Lung (tissue), 12 donors: Measurements from ENCODE around the gene HECW1. TPM values are rescaled to one million over a fixed set of nuclear protein-coding genes. Genes with fewer than 3 reads are reported as not detected.

Experiments used
- ATAC-seq: fragments of 200-7000 bp; cut with Tn5 transposase; one replicate; pipeline ENCODE4 v1.9.1; 2020; ENCODE audit warnings: moderate number of reproducible peaks; ENCODE audit not compliant: insufficient read depth, low FRiP score
- DNase-seq, 3 donors: peaks; one replicate each; pipeline ENCODE4 v3.0.0-alpha.2; 2013 to 2017
- H3K27ac ChIP-seq, 2 donors: one replicate each; pipeline ENCODE4 v1.5.1; 2013; ENCODE audit warnings: mild to moderate bottlenecking in 2 of 2, moderate library complexity in 2 of 2, control low read depth in 1 of 2, inconsistent platforms in 1 of 2, low read depth in 1 of 2, low read length in 1 of 2
- H3K27me3 ChIP-seq, 3 donors: one replicate each; pipeline ENCODE4 v1.5.1; 2013; ENCODE audit warnings: low read length in 2 of 3; ENCODE audit not compliant: control insufficient read depth in 3 of 3, insufficient read depth in 3 of 3
- H3K36me3 ChIP-seq, 4 donors: one replicate each; pipeline ENCODE4 v1.5.1; 2013; ENCODE audit warnings: low read length in 4 of 4, mild to moderate bottlenecking in 1 of 4, moderate library complexity in 1 of 4; ENCODE audit not compliant: control insufficient read depth in 4 of 4, insufficient read depth in 4 of 4
- H3K4me1 ChIP-seq, 5 donors: one replicate each; pipeline ENCODE4 v1.5.1; 2013; ENCODE audit warnings: low read length in 5 of 5, mild to moderate bottlenecking in 2 of 5, moderate library complexity in 1 of 5; ENCODE audit not compliant: control insufficient read depth in 5 of 5, insufficient read depth in 5 of 5
- H3K4me3 ChIP-seq: one replicate; pipeline ENCODE4 v1.5.1; 2013; ENCODE audit warnings: mild to moderate bottlenecking, control low read depth, moderate library complexity
- H3K9ac ChIP-seq, 2 donors: one replicate each; pipeline ENCODE4 v1.5.1; 2013; ENCODE audit warnings: low read length in 2 of 2, control low read depth in 1 of 2; ENCODE audit not compliant: insufficient read depth in 1 of 2
- H3K9me3 ChIP-seq, 4 donors: one replicate each; pipeline ENCODE4 v1.5.1; 2013; ENCODE audit warnings: low read length in 3 of 4, mild to moderate bottlenecking in 1 of 4, moderate library complexity in 1 of 4; ENCODE audit not compliant: control insufficient read depth in 4 of 4, insufficient read depth in 3 of 4
- WGBS, 2 donors: extraction: QIAGEN DNeasy Blood & Tissue Kit; methylation state at CpG; one replicate each; pipeline ENCODE4 v1.1.7; 2013; 5-methylcytosine and 5-hydroxymethylcytosine counted together
- polyA plus RNA-seq, 2 donors: library from polyadenylated mRNA; stranded (reverse); fragments of 200-250 nt; gene quantifications; one replicate each; pipeline ENCODE4 v1.2.1, GENCODE V29; 2013
- total RNA-seq, 2 donors: library from RNA; depleted of rRNA in 1 of 2; stranded (reverse); fragments of >200 nt in 1 of 2; gene quantifications; one replicate each; pipeline ENCODE4 v1.2.1, GENCODE V29; 2014 to 2021
- TF ChIP-seq, protein P1 (sequence below): IDR thresholded peaks from 2 replicates; pipeline ENCODE4 v1.5.1; 2012; ENCODE audit warnings: mild to moderate bottlenecking; ENCODE audit errors: control extremely low read depth, extremely low read depth
- donor health status: control.
- donor health status: control.
- donor health status: Bipolar disorder and iron deficiency.
- donor health status: healthy.
- donor health status: DM: yes; HTN: yes; CAD: no.

Gene HECW1
- total and polyA plus RNA-seq, 4 donors, result 0.05 to 0.21 (median 0.13) TPM

DNA sequence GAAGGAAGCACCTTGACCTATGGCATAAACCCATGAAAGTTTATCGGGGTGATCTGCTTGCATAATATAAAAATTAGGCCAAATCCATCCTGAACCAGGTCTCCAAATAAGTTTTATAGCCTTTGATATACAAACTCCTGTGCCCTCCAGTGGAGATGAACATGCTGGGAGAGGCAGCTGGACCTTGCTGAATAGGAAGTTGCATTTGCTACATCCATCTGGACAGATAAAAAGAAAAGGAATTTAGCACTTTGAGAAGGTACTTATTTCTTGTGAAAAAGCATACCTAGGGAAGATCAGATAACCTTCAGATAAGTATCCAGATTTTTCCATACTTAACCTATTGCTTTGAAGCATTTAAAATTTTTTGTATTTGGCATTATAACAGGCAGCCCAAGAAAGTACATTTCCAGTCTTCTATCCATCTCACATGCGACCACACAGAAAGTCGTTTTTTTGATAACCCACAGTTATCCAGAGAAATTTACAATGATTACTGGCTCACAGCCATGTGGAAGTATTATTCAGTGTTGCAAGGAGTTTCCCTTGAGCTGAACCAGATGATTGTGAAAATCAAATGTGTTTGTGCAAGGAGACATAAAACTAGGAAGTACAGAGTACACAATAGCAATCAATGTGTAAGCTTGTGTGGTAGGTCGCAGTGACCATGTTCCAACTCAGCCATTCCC, 346.0 kb downstream of the HECW1 start:
- H3K9me3 ChIP-seq, result no peaks in the 10 kb centered on the region
- H3K9ac ChIP-seq, result no peak overlapping the region
- ATAC-seq, result no peak
- WGBS, 2 donors, result 31 to 56% methylated on average over 4 of the region's 4 CpGs
- no peak overlapping the region for H3K4me3 ChIP-seq
- peaks cover 0 to 12% (median 0%) of the 10 kb centered on the region in 5 donors for H3K4me1 ChIP-seq
- peak in 2 of 3 donors; percentile 38 to 56 for DNase-seq
- no peaks in the 10 kb centered on the region for H3K27me3 ChIP-seq
- TF ChIP-seq, protein P1, sequence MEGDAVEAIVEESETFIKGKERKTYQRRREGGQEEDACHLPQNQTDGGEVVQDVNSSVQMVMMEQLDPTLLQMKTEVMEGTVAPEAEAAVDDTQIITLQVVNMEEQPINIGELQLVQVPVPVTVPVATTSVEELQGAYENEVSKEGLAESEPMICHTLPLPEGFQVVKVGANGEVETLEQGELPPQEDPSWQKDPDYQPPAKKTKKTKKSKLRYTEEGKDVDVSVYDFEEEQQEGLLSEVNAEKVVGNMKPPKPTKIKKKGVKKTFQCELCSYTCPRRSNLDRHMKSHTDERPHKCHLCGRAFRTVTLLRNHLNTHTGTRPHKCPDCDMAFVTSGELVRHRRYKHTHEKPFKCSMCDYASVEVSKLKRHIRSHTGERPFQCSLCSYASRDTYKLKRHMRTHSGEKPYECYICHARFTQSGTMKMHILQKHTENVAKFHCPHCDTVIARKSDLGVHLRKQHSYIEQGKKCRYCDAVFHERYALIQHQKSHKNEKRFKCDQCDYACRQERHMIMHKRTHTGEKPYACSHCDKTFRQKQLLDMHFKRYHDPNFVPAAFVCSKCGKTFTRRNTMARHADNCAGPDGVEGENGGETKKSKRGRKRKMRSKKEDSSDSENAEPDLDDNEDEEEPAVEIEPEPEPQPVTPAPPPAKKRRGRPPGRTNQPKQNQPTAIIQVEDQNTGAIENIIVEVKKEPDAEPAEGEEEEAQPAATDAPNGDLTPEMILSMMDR, result no peak
- no peak overlapping the region for H3K27ac ChIP-seq
- H3K36me3 ChIP-seq, result no peaks in the 10 kb centered on the region

DNA sequence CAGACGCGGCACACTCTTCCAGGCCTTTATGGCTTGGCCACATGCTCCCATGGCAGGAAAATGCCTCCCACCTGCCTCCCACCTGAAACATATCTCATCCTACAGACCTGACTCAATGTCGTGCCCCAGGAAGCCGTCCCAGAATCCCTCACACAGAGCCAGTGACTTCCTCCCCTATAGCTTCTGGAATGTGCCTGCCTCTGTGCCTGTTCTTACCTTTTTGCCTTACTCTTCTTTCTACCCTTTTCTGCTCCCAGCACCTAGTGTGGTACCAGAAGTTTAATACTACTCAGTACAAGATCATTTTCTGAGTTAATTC, 346.5 kb downstream of the HECW1 start:
- H3K4me1 ChIP-seq, result peaks cover 0 to 12% (median 0%) of the 10 kb centered on the region in 5 donors
- H3K27me3 ChIP-seq, result no peaks in the 10 kb centered on the region
- no peaks in the 10 kb centered on the region for H3K9me3 ChIP-seq
- TF ChIP-seq, protein P1, result no peak
- WGBS, 2 donors, result 36 to 62% methylated on average over 4 of the region's 4 CpGs
- H3K4me3 ChIP-seq, result no peak overlapping the region
- DNase-seq, result no peak
- no peak for ATAC-seq
- H3K9ac ChIP-seq, result no peak overlapping the region
- H3K27ac ChIP-seq, result no peak overlapping the region
- no peaks in the 10 kb centered on the region for H3K36me3 ChIP-seq

DNA sequence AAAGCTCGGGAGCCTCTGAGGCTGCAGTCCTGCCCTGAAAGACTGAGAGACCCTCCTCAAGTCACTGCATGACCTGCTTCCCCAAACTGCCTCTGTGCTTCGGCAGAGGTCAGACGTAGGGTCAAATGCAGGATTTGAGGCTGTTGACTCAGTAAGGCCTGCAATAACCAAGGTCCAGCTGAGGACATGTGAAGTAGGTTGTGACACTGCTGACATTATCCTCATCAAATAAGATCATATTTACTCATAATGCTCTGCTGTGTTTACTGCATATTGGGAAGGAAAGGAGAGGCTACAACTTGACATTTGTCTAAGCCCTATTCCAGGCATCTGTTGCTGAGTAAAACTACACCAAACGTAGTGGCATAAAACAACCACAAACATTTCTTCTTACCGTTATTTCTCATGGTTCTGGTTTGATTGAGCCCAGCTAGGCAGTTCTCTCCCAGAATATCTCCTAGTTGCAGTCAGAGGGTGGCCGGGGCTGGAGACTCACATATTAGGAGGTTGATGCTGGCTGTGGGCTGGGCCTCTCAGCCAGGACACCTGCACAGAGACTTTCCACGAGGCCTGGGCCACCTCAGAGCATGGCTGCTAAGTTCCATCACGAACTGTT, 348.4 kb downstream of the HECW1 start:
- H3K9ac ChIP-seq, result no peak overlapping the region
- no peaks in the 10 kb centered on the region for H3K36me3 ChIP-seq
- WGBS, 2 donors, result 85 to 88% methylated on average over 8 of the region's 8 CpGs
- peaks cover 0 to 15% (median under 1%) of the 10 kb centered on the region in 5 donors for H3K4me1 ChIP-seq
- DNase-seq, result no peak
- H3K27ac ChIP-seq, result no peak overlapping the region
- H3K4me3 ChIP-seq, result no peak overlapping the region
- H3K9me3 ChIP-seq, result no peaks in the 10 kb centered on the region
- TF ChIP-seq, protein P1, result no peak
- no peak for ATAC-seq
- H3K27me3 ChIP-seq, result no peaks in the 10 kb centered on the region
